Mammary epithelial cell (primary cell): ENCODE data around the gene SPG11.

Experiments used
- EZH2 ChIP-seq: IDR thresholded peaks from 2 replicates; pipeline ENCODE4 v1.6.1; 2012; ENCODE audit warnings: low read length, inconsistent platforms, borderline replicate concordance
- TF ChIP-seq, protein P1 (sequence below), 2 donors: IDR thresholded peaks in 1 of 2; conservative IDR thresholded peaks in 1 of 2; 2 replicates each; pipeline ENCODE4 v1.5.1; 2011 to 2012; ENCODE audit warnings: inconsistent platforms in 2 of 2, low read length in 2 of 2, mild to moderate bottlenecking in 2 of 2, control low read depth in 1 of 2, low read depth in 1 of 2; ENCODE audit not compliant: insufficient read depth in 1 of 2; ENCODE audit errors: extremely low read depth in 1 of 2

DNA sequence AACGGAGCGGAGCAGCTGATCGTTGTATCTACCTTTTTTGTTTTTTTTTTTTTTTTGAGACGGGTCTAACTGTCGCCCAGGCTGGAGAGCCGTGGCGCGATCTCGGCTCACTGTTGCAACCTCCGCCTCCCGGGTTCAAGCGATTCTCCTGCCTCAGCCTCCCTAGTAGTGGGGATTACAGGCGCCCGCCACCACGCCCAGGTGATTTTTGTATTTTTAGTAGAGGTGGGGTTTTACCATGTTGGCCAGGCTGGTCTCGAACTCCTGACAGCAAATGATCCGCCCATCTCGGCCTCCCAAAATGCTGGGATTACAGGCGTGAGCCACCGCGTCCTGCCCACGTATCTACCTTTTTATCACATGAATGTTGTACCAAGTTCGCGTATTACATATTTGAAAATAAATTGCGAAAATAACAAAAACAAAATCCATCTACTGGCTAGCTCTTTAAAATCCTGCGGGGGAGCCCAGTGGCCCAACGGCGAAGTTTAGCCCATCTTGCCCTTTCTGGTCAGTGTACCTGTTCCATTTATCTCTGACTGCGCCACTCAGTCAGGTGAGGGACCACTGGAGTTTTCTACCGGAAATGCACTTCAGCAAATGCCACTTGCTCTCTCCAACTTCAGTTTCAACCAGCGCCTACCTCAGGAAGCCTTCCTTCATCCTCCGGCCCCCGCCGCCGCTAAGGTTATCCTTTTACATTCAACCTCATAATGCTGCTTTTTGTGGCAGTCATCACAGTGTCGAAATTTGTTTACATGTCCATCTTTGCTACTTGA is 127.8 kb downstream of the SPG11 start:
- TF ChIP-seq, protein P1, sequence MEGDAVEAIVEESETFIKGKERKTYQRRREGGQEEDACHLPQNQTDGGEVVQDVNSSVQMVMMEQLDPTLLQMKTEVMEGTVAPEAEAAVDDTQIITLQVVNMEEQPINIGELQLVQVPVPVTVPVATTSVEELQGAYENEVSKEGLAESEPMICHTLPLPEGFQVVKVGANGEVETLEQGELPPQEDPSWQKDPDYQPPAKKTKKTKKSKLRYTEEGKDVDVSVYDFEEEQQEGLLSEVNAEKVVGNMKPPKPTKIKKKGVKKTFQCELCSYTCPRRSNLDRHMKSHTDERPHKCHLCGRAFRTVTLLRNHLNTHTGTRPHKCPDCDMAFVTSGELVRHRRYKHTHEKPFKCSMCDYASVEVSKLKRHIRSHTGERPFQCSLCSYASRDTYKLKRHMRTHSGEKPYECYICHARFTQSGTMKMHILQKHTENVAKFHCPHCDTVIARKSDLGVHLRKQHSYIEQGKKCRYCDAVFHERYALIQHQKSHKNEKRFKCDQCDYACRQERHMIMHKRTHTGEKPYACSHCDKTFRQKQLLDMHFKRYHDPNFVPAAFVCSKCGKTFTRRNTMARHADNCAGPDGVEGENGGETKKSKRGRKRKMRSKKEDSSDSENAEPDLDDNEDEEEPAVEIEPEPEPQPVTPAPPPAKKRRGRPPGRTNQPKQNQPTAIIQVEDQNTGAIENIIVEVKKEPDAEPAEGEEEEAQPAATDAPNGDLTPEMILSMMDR (conservative IDR thresholded peaks at IDR 0.05 in 1 of 2, IDR thresholded peaks at IDR 0.05 in 1 of 2; ENCODE audit: extremely low read depth in 1 of 2, insufficient read depth in 1 of 2, low read depth in 1 of 2, low read length in 2 of 2) = no peak
- no peak for TF ChIP-seq EZH2
